ENCODE results near the gene FBXL4.

DNA sequence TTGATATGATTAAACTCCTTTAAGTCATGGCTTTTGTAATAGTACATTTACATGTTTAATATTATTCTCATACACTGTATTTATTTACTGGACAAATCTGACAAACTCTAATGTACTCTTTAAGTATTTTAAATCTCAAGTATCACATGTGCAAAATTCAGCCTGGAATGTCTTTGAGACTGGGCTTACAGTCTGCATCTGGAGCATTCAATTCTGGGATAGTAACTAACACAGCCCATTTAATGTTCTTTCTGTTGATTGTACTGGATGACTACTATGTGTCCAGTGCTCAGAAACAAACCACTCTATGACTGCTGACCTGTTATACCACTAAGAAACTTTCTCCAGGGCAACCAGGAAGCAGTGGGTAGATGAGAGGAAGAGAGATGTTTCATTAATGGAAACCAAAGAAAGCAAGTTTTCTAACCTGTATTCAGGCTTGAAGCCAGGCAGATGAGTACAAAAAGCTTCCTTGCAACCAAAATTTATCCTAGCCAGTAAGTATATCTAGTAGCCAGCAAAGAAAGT lies 26.8 kb downstream of the FBXL4 start:
- TF ChIP-seq, protein P1, sequence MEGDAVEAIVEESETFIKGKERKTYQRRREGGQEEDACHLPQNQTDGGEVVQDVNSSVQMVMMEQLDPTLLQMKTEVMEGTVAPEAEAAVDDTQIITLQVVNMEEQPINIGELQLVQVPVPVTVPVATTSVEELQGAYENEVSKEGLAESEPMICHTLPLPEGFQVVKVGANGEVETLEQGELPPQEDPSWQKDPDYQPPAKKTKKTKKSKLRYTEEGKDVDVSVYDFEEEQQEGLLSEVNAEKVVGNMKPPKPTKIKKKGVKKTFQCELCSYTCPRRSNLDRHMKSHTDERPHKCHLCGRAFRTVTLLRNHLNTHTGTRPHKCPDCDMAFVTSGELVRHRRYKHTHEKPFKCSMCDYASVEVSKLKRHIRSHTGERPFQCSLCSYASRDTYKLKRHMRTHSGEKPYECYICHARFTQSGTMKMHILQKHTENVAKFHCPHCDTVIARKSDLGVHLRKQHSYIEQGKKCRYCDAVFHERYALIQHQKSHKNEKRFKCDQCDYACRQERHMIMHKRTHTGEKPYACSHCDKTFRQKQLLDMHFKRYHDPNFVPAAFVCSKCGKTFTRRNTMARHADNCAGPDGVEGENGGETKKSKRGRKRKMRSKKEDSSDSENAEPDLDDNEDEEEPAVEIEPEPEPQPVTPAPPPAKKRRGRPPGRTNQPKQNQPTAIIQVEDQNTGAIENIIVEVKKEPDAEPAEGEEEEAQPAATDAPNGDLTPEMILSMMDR (IDR thresholded peaks at IDR 0.05): no peak
- no peak for TF ChIP-seq POLR2A (IDR thresholded peaks at IDR 0.05)
